Body of pancreas (tissue), 4 donors: ENCODE results near the gene MILR1. TPM values are rescaled to one million over a fixed set of nuclear protein-coding genes. Genes with fewer than 3 reads are reported as not detected.

Experiments
- ATAC-seq: fragments of 150-250 bp; one replicate; pipeline ENCODE4 v1.9.1; 2016
- DNase-seq, 4 donors: peaks; one replicate each; pipeline ENCODE4 v3.0.0-alpha.2; 2019
- H3K27ac ChIP-seq, 4 donors: fragments of 200-600 bp; sonication (generic); 1 replicate in 3 of 4; 2 replicates in 1 of 4; pipeline versions ENCODE4 v1.5.1 to v1.6.1; 2016 to 2019; ENCODE audit warnings: mild to moderate bottlenecking in 1 of 4, mixed read lengths in 1 of 4, moderate library complexity in 1 of 4
- H3K27me3 ChIP-seq, 2 donors: fragments of 200-600 bp; sonication (generic); one replicate each; pipeline ENCODE4 v1.6.0; 2016; ENCODE audit warnings: mild to moderate bottlenecking in 1 of 2
- H3K36me3 ChIP-seq, 2 donors: fragments of 200-600 bp; sonication (generic); replicated peaks in 1 of 2; 2 replicates each; pipeline ENCODE4 v1.5.1; 2016; ENCODE audit warnings: low read depth in 2 of 2; ENCODE audit not compliant: insufficient read depth in 1 of 2
- H3K4me1 ChIP-seq: fragments of 200-600 bp; sonication (generic); one replicate; pipeline ENCODE4 v1.6.0; 2016
- H3K4me3 ChIP-seq, 2 donors: fragments of 200-600 bp; sonication (generic); 1 replicate in 1 of 2; 2 replicates in 1 of 2; pipeline ENCODE4 v1.5.1; 2016 to 2019
- H3K9me3 ChIP-seq, 3 donors: fragments of 200-600 bp; sonication (generic); 1 replicate in 2 of 3; 2 replicates in 1 of 3; pipeline ENCODE4 v1.5.1; 2016
- POLR2A ChIP-seq, 3 donors: fragments of 450-650 bp; IDR thresholded peaks; one replicate each; pipeline ENCODE4 v1.6.1; 2016; ENCODE audit warnings: antibody characterized with exemption in 3 of 3, mild to moderate bottlenecking in 2 of 3
- WGBS, 2 donors: methylation state at CpG; one replicate each; pipeline ENCODE4 v1.1.5; 2017; 5-methylcytosine and 5-hydroxymethylcytosine counted together
- intact Hi-C: fragments of 100-400 bp; cut with DNase I; formaldehyde crosslinking; loops from one replicate; pipeline ENCODE4 v1.15.1; 2023
- total RNA-seq, 2 donors: library from RNA; depleted of rRNA; stranded (reverse); fragments of >200 nt; gene quantifications; one replicate each; pipeline ENCODE4 v1.1.0, GENCODE V29; 2016
- TF ChIP-seq, protein P1 (sequence below), 7 experiments: fragments of 450-650 bp in 4 of 7; fragments of 200-600 bp in 3 of 7; sonication (generic) in 3 of 7; IDR thresholded peaks; one replicate each; pipeline ENCODE4 v1.5.1; 2016 to 2019; ENCODE audit warnings: antibody characterized with exemption in 7 of 7

MILR1 gene
- total RNA-seq, 2 donors from 2014 or later: 4.9 TPM; not detected in 1

DNA sequence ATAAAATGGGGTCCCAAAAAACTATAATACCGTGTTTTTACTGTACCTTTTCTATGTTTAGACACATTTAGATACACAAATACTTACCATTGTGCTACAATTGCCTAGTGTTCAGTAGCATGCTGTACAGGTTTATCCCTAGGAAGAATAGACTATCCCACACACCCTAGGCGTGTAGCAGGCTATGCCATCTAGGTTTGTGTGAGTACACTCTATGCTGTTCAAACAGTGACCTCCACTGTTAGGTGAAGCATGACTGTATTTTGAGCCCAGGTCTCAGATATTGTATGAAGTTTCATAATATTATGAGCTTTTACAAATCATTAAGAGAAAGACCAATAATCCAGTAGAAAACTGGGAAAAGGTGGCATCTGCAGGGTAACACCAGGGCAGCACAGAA is 23.6 kb downstream of the MILR1 start:
- ATAC-seq (no peak), DNase-seq (no peak)
- no peaks in the 10 kb centered on the region for H3K4me1 ChIP-seq
- no peaks in the 10 kb centered on the region for H3K9me3 ChIP-seq
- H3K27me3 ChIP-seq: no peaks in the 10 kb centered on the region
- no peak overlapping the region for H3K27ac ChIP-seq
- TF ChIP-seq POLR2A (IDR thresholded peaks at IDR 0.05): no peak
- TF ChIP-seq, protein P1, sequence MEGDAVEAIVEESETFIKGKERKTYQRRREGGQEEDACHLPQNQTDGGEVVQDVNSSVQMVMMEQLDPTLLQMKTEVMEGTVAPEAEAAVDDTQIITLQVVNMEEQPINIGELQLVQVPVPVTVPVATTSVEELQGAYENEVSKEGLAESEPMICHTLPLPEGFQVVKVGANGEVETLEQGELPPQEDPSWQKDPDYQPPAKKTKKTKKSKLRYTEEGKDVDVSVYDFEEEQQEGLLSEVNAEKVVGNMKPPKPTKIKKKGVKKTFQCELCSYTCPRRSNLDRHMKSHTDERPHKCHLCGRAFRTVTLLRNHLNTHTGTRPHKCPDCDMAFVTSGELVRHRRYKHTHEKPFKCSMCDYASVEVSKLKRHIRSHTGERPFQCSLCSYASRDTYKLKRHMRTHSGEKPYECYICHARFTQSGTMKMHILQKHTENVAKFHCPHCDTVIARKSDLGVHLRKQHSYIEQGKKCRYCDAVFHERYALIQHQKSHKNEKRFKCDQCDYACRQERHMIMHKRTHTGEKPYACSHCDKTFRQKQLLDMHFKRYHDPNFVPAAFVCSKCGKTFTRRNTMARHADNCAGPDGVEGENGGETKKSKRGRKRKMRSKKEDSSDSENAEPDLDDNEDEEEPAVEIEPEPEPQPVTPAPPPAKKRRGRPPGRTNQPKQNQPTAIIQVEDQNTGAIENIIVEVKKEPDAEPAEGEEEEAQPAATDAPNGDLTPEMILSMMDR (IDR thresholded peaks at IDR 0.05): no peak
- H3K4me3 ChIP-seq: no peak overlapping the region
- intact Hi-C loops: no loop called here
- H3K36me3 ChIP-seq: no peaks in the 10 kb centered on the region
- 67 to 89% methylated on average over 2 of the region's 2 CpGs for WGBS, 2 donors

DNA sequence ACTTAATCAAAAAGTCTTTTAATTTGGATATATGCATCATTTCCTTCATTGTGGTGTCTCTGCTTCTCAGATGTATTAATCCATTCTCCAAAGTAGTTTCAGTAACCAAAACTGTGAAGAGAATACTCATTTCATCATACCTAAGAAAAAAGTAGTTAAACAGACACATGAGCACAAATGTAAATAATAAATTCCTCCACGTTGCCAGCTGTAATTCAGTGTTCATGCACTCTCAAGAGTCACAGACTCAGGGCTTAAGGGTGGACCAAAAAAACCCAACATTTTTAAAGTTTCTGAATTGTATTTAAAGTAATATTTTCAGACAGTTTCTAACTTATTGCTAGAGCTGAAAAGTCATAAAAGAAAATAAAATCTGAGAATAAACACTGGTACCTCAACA is 28.9 kb downstream of the MILR1 start:
- intact Hi-C loops: no loop called here
- H3K4me3 ChIP-seq: no peak overlapping the region
- no peaks in the 10 kb centered on the region for H3K9me3 ChIP-seq
- no peaks in the 10 kb centered on the region for H3K27me3 ChIP-seq
- H3K36me3 ChIP-seq: peaks cover 0 to 3% of the 10 kb centered on the region in 2 donors
- no peak for TF ChIP-seq POLR2A (IDR thresholded peaks at IDR 0.05)
- TF ChIP-seq, protein P1 (IDR thresholded peaks at IDR 0.05): no peak
- DNase-seq (no peak), ATAC-seq (no peak)
- H3K4me1 ChIP-seq: no peaks in the 10 kb centered on the region
- 21 to 23% methylated on average over 1 of the region's 1 CpG for WGBS, 2 donors
- no peak overlapping the region for H3K27ac ChIP-seq

DNA sequence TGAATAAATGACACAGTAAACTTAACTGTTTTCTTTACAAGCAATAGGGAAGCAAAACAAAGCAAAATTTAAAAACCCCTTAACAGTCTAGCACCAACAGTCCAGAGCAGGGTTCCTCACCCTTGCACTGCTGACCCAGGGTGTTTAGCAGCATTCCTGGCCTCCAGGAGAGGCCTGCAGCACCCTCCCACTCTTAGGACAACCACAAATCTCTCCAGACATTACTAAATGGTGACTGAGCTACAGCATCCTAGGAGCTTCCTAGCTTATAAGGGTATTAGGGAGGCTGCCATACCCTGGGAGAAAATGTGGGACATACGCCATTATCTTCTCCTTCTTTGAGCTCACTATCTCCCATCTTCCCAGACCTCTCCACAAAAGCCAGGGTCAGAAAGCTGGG is 32.0 kb downstream of the MILR1 start:
- no peak overlapping the region for H3K4me3 ChIP-seq
- TF ChIP-seq POLR2A (IDR thresholded peaks at IDR 0.05): no peak
- TF ChIP-seq, protein P1 (IDR thresholded peaks at IDR 0.05): no peak
- no peaks in the 10 kb centered on the region for H3K9me3 ChIP-seq
- H3K4me1 ChIP-seq: no peaks in the 10 kb centered on the region
- ATAC-seq (no peak), DNase-seq (no peak)
- WGBS, 2 donors: 83 to 88% methylated on average over 1 of the region's 1 CpG
- H3K36me3 ChIP-seq: peaks cover 3 to 4% of the 10 kb centered on the region in 2 donors
- intact Hi-C loops: no loop called here
- H3K27me3 ChIP-seq: no peaks in the 10 kb centered on the region
- H3K27ac ChIP-seq: no peak overlapping the region

DNA sequence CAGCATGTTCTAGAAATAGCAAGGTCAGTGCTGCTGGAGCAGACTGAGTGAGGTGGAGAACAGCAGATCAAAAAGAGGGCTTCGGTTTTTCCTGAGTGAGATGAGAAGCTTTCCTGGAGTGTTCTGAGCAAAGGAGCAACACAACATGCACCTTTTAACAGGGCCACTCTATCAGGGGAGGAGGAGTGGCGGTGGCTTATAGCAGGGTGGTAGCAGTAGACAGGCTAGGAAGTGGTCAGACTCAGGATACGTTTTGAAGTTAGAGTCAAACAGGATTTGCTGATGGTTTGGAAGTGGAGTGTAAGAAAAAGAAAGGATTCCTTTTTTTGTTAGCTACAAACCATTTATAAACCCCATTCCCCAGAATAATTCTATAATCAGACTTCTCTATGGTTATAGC is 35.5 kb downstream of the MILR1 start:
- no peaks in the 10 kb centered on the region for H3K4me1 ChIP-seq
- TF ChIP-seq POLR2A (IDR thresholded peaks at IDR 0.05): no peak
- TF ChIP-seq, protein P1 (IDR thresholded peaks at IDR 0.05): no peak
- intact Hi-C loops: no loop called here
- ATAC-seq (no peak), DNase-seq (no peak)
- H3K27me3 ChIP-seq: no peaks in the 10 kb centered on the region
- no peak overlapping the region for H3K27ac ChIP-seq
- WGBS, 2 donors: 85 to 89% methylated on average over 3 of the region's 3 CpGs
- H3K36me3 ChIP-seq: peaks cover 0 to 4% of the 10 kb centered on the region in 2 donors
- no peak overlapping the region for H3K4me3 ChIP-seq
- H3K9me3 ChIP-seq: no peaks in the 10 kb centered on the region

DNA sequence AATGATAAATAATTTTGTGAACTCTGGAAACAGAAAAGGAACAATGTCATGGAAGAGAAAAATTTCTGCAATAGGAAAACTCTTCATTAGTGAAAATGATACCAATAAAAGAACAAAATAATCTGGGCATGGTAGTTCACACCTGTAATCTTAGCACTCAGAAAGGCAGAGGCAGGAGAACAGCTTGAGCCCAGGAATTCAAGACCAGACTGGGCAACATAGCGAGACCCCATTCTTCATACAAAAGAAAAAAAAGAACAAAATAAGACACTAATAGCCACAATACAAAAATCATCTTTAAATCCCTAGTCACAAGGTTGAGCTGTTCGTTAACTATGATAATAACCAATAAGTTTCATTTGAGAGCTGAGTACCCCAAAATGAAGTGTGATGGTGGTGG is 39.4 kb downstream of the MILR1 start:
- no peak overlapping the region for H3K4me3 ChIP-seq
- WGBS, 2 donors: 89 to 95% methylated on average over 2 of the region's 2 CpGs
- no peaks in the 10 kb centered on the region for H3K4me1 ChIP-seq
- H3K27ac ChIP-seq: no peak overlapping the region
- intact Hi-C loops: no loop called here
- no peak for ATAC-seq
- TF ChIP-seq, protein P1 (IDR thresholded peaks at IDR 0.05): no peak
- no peak for TF ChIP-seq POLR2A (IDR thresholded peaks at IDR 0.05)
- H3K27me3 ChIP-seq: no peaks in the 10 kb centered on the region
- no peak for DNase-seq
- peaks cover 4 to 7% of the 10 kb centered on the region in 2 donors for H3K36me3 ChIP-seq
- H3K9me3 ChIP-seq: no peaks in the 10 kb centered on the region
